Hepatic stellate cell (primary cell): ENCODE measurements around the gene RPL39L.
"Not testable (repeated sequence)": the region's sequence is repeated elsewhere in the genome, so short reads cannot be mapped to it uniquely, and the experiment has no call there.

ENCODE experiments used
- DNase-seq: peaks from one replicate; pipeline ENCODE4 v3.0.0; 2011; ENCODE audit warnings: low spot score

The RPL39L gene

GRCh38 chr3:187139126-187139894 lies at the start of gene RPL39L:
Gene RPL39L, minus strand, starts transcription at chr3:187139496. Its CDS starts 18,196 bp downstream, at chr3:187121300.
- peak; percentile 91 for DNase-seq

DNA sequence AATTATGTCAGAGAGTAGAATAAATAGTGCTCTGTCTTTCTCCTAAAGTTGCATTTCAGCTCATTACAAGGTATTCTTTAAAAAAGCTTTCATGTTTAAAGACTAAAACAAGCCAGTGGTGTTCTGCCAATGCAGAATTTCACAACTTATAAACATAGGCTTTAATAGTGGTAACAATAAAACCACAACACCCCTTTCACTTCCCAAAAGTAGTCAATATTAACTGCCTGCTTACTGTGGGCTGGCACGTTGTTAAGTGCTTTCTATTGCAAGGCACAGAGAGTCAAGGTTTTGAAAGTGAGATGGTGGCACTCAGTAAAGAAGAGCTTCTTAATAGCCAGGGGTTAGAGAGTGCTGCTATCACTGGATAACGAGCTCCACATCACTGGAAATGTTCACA lies 49.6 kb upstream of the RPL39L start:
- no peak for DNase-seq

GRCh38 chr3:187186801-187187421 lies 47.6 kb upstream of the RPL39L start:
- peak; percentile 89 for DNase-seq

DNA sequence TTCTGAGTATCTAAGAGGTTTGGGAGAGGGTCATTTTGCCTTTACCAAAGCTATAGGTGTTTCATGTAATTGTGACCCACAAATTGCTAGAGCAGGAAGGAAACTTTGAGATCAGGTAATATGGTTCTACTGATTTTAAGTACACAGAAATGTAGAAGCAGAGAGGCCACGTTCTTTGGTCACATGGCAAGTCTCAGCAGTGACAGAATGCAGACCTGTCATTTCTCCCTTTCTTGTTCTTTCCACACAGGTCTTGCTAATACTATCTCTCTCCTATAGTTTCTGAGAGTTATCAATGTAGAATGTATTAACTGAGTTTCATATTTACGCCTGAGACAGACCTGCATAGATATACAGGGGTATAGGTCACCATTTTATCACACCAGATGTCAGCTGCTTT lies 47.1 kb upstream of the RPL39L start:
- no peak for DNase-seq

GRCh38 chr3:187185759-187186158 lies 46.5 kb upstream of the RPL39L start:
- no peak for DNase-seq

DNA sequence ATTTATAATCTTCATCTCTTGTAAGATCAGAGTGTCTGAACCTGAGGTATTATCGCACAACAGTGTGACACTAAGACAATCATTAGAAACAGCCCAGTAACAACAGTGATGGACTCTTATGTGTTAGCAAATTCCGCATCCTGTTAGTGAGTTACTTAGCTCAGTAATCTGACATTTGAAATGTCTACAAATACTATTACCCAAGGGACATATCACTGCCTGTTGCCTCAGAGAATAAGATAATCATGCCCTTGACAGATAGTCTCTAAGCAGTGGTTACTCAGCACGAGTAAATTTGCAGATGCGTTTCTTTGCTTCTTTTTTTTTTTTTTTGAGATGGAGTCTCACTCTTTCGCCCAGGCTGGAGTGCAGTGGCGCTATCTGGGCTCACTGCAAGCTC lies 44.6 kb upstream of the RPL39L start:
- DNase-seq, result no peak

DNA sequence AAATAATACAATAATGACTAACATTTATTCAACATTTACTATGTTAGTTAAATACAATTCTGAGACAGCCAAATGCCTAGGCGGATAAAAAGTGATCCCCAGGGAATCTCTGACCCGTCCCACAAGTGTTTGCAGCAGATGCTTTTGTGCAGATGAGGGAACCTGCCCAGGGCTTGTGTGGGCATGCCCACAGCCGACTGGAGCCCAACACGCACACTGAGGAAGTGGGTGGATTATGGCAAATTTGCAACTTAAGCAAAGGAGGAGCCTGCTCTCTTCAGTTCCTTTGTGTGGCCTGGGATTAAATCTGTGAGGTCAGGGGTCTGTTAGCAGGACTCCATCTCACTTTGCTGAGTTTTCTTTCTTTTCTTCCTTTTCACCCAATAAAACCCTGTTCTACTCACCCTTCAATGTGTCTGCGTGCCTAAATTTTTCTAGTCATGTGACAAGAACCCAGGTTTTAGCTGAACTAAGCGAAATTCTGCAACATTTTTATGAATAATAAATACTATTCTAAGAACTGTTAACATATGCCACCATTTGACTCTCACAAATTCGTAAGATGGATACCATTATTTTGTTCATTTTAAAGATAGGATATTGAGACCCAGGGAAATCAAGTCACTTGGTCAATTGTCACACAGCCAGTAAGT lies 44.0 kb upstream of the RPL39L start:
- no peak for DNase-seq

- DNase-seq, result no peak
Observed at GRCh38 chr3:187181454-187182170, 42.3 kb upstream of the RPL39L start.

GRCh38 chr3:187172929-187173328 lies 33.6 kb upstream of the RPL39L start:
- no peak for DNase-seq

GRCh38 chr3:187170911-187171310 lies 31.6 kb upstream of the RPL39L start:
- not testable (repeated sequence) for DNase-seq

DNA sequence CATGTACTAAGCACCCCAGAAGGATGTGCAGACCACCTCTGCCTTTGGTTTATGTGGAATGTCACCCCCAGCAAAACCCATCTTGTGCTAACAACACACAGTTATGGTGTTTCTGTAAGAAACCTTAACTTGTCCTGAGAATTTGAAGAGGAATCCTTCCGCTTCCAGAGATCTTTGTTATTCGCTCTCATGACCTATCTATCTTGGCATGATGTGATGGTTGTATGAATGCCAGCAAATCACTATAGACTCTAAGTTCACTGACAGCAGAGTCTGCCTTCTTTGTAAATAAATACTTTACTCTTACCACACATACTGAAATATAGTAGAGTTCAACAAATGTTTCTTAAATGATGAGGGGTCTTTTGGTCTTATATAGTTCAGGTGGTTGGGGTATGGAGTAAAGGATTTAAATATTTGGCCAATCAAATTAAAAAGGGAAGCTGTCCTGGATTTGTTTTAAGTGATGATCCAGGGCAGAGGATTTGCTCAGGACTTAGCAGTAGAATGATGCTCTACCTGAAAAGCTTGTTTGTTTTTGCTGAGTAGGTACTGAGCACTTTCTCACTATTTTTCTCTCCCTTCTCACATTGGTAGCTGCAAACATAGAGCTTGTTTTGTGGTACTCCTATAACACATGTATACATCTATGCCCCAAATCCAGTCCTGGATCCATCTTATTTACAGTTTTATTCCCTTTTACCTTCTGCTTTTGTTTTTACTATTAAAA lies 30.1 kb upstream of the RPL39L start:
- no peak for DNase-seq

- no peak for DNase-seq
Observed at GRCh38 chr3:187167777-187168176, 28.5 kb upstream of the RPL39L start.

GRCh38 chr3:187166750-187167149 lies 27.5 kb upstream of the RPL39L start:
- DNase-seq, result no peak

DNA sequence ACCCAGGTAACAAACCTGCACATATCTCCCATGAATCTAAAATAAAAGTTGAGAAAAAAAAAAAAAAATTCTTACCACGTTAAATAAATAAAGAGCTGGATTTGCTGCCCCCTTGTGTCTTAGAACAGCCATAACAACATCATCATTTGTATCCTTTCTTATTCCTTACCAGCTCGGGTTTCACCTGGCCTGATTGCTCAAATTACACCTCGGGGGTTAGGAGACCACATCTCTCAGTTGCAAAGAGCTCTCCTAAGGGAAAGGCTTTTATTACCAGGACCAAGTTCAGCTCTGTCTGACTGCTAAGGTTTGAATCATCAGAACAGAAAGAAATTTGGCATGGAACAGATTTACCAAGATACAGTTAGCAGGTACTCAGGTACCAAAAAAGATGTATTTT lies 25.8 kb upstream of the RPL39L start:
- no peak for DNase-seq

DNA sequence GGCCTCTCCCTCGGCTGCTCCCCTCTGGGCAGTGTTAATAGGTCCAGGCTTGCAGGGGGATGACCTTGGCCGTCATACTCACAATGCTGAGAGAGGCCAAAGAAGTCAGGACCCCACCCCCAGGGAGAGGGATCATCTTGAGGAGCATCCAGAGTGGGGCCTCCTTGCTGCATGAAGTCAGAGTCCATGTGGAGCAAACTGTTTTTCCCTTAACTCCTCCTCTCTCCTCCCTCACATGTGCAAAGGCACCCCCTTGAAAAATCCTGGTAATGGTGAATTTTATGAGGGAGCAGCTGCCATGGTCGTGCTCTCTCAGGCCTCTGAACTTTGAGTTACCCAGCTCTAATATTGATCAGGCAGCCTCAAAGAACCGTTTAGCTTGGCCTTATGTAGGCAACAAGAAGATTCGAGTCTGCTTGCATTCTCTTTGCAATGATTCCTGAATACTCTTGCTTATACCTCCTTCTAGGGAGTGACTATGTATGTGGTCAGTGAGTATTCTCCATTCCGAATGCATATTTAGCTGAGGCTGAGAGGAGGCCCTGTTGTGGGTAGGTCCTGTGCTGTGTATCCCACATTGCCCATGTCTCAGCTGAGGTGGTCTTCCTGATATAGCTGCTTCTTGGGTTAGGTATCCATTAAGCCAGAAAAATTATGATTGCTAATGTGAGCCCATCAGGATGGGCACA lies 23.1 kb upstream of the RPL39L start:
- no peak for DNase-seq

DNA sequence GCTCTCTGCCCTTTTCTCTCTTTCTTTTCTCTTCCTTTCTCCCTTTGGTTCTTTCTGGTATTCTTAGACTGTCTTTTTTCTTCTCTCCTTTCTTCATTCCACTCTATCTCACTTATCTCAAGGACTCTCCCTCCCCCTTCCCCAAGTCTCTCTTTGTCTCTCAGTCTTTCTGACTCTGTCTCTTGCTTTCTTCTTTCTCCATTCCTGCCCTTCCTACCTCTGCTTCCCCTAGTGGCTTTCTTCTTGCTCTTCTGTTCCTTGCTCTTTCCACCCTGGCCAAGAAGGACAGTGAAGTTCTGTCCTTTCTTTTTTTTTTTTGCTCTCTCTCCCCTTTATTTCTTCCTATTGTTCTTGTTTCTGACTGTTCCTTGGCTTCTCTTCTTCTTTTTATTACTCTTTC lies 22.3 kb upstream of the RPL39L start:
- no peak for DNase-seq

DNA sequence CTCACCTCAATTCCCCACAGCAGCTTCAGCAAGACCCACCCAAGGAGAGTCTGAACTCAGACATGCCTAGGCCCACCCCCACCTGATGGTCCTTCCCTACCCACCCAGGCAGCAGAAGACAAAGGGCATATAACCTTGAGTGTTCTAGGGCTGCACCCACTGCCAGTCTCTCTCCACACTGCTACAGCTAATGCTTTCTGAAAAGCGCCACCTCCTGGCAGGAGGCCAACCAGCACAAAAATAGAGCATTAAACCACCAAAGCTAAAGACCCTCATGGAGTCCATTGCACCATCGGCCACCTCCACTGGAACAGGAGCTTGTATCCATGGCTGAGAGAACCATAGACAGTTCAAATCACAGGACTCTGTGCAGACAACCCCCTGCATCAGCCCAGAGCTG lies 11.3 kb upstream of the RPL39L start:
- no peak for DNase-seq

- DNase-seq, result no peak
Observed at GRCh38 chr3:187150186-187150585, 10.9 kb upstream of the RPL39L start.

DNA sequence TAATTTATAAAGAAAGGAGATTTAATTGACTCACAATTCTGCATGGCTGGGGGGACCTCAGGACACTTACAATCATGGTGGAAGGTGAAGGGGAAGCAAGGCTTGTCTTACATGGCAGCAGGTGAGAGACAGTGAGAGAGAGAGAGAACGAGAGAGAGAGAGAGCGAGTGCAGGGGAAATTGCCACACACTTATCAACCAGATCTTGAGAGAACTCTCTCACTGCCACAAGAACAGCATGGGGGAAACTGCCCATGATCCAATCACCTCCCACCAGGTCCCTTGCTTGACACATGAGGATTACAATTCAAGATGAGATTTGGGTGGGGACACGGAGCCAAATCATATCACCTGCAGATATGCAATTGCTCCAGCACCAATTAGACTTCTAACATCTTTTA lies 7.1 kb upstream of the RPL39L start:
- no peak for DNase-seq

DNA sequence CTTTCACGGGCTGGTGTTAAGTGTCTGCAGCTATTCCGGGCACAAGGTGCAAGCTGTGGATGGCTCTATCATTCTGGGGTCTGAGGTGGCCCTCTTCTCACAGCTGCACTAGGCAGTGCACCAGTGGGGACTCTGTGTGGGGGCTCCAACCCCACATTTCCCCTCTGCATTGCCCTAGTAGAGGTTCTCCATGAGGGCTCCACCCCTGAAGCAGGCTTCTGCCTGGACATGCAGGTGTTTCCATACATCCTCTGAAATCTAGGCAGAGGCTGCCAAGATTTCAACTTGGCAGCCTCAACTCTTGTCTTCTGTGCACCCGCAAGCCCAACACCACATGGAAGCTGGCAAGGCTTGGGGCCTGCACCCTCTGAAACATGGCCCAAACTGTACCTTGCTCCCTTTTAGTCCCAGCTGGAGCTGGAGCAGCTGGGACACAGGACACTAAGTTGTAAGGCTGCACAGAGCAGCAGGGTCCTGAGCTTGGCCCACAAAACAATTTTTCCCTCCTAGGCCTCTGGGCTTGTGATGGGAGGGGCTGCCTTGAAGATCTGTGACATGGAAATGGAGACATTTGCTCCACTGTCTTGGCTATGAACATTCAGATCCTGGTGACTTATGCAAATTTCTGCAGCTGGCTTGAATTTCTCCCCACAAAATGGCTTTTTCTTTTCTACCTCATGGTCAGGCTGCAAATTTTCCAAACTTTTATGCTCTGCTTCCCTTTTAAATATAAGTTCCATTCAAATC lies 6.0 kb upstream of the RPL39L start:
- DNase-seq, result no peak

DNA sequence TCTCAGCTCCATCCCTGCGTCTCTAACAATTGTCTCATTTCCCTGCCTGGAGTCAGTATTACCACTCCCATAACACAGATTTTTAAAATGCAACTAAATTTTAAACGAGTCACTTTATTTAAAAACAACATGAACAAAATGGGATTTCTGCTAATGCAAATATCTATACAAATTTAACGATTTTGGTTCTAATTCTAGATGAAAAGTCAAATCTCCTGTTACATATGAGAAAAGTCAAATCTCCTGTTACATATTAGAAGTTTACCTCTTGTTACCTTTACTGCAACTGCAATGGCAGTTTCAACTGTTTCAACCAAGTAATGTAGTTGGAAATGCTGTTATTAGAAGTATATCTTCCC lies 578 bp upstream of the RPL39L start:
- no peak for DNase-seq
